ENCODE results near the gene TJAP1.

Gene TJAP1

DNA sequence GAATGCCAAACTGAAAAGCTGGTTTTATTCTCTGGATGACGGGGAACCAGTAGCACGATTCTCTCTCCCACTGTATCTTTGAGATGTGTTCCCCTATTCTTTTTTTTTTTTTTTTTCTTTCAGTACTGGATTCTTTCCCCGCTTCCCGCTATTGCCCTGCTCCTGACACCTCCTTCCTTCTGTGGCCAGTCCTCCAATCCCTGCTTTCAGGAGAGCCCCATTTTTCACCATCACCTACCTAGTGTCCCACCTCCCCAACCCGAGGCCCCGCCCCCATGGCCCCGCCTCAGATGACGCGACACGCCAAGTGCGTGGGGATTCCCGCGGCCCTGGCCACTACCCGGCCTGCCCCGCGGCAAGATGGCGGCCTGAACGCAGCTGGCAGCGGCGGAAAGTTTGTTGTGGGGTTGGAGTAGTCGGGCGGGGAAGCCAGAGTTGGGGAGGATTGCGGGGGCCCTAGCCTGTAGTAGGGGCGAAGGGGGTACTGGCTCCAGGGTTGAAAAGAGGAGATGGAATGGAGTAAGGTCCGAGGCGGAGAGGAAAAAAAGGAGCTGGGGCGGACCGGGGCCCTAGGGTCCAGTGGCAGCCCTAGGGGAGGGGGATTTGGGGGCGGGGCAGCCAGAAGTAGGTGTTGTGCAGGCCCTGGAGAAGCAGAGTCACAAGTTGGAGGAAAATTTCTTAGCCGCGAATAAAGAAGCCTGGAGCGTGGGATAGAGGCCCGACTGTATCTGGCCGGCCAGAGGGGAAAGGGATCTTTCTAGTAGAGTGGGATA, at the start of gene TJAP1:
Gene TJAP1 (plus strand): TSS at position 336 of the 773 bp plus-strand sequence. CDS start 21,432 bp downstream, outside the sequence.
- TF ChIP-seq, protein P1, sequence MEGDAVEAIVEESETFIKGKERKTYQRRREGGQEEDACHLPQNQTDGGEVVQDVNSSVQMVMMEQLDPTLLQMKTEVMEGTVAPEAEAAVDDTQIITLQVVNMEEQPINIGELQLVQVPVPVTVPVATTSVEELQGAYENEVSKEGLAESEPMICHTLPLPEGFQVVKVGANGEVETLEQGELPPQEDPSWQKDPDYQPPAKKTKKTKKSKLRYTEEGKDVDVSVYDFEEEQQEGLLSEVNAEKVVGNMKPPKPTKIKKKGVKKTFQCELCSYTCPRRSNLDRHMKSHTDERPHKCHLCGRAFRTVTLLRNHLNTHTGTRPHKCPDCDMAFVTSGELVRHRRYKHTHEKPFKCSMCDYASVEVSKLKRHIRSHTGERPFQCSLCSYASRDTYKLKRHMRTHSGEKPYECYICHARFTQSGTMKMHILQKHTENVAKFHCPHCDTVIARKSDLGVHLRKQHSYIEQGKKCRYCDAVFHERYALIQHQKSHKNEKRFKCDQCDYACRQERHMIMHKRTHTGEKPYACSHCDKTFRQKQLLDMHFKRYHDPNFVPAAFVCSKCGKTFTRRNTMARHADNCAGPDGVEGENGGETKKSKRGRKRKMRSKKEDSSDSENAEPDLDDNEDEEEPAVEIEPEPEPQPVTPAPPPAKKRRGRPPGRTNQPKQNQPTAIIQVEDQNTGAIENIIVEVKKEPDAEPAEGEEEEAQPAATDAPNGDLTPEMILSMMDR (conservative IDR thresholded peaks at IDR 0.05; ENCODE audit: low read depth, low read length): no peak
- H3K4me3 ChIP-seq (ENCODE audit: low read length): peak within 1 kb of the TSS; percentile 77
- DNase-seq (ENCODE audit: low read depth): no peak

- DNase-seq (ENCODE audit: low read depth): peak; percentile 9
- TF ChIP-seq, protein P1 (conservative IDR thresholded peaks at IDR 0.05; ENCODE audit: low read depth, low read length): no peak
- H3K4me3 ChIP-seq (ENCODE audit: low read length): peak overlapping the region; percentile 92
Observed at GRCh38 chr6:43428112-43428570, 49.2 kb upstream of the TJAP1 start.

- TF ChIP-seq, protein P1 (conservative IDR thresholded peaks at IDR 0.05; ENCODE audit: low read depth, low read length): no peak
- peak overlapping the region; percentile 92 for H3K4me3 ChIP-seq (ENCODE audit: low read length)
- DNase-seq (ENCODE audit: low read depth): no peak
Observed at GRCh38 chr6:43428874-43429273, 48.5 kb upstream of the TJAP1 start.

GRCh38 chr6:43432009-43432945, 45.1 kb upstream of the TJAP1 start:
- no peak overlapping the region for H3K4me3 ChIP-seq (ENCODE audit: low read length)
- TF ChIP-seq, protein P1 (conservative IDR thresholded peaks at IDR 0.05; ENCODE audit: low read depth, low read length): no peak
- no peak for DNase-seq (ENCODE audit: low read depth)

GRCh38 chr6:43433148-43433547, 44.2 kb upstream of the TJAP1 start:
- H3K4me3 ChIP-seq (ENCODE audit: low read length): no peak overlapping the region
- TF ChIP-seq, protein P1 (conservative IDR thresholded peaks at IDR 0.05; ENCODE audit: low read depth, low read length): no peak
- DNase-seq (ENCODE audit: low read depth): no peak

- no peak for DNase-seq (ENCODE audit: low read depth)
- no peak overlapping the region for H3K4me3 ChIP-seq (ENCODE audit: low read length)
- TF ChIP-seq, protein P1 (conservative IDR thresholded peaks at IDR 0.05; ENCODE audit: low read depth, low read length): no peak
Observed at GRCh38 chr6:43434001-43434840, 43.1 kb upstream of the TJAP1 start.

All from retinal pigment epithelial cell (primary cell).